Stimulated activated CD4-positive, alpha-beta T cell treated with anti-CD3 and anti-CD28 coated beads, Interleukin-1b, Interleukin-23, amount 100 ng/mL, for 1 hour (primary cell): ENCODE results near the gene FLNA.
"Not testable (repeated sequence)": the region's sequence is repeated elsewhere in the genome, so short reads cannot be mapped to it uniquely, and the experiment has no call there.

ENCODE experiments used
- DNase-seq, 2 donors: peaks; one replicate each; pipeline ENCODE4 v3.0.0-alpha.2; 2020; ENCODE audit warnings: low read depth in 2 of 2

Gene FLNA

GRCh38 chrX:154360155-154360713 is 14.2 kb downstream of the FLNA start:
- DNase-seq: no peak

- DNase-seq: no peak
Measured at GRCh38 chrX:154359362-154360154, 14.9 kb downstream of the FLNA start.

- DNase-seq: no peak
Measured at GRCh38 chrX:154358829-154359228, 15.6 kb downstream of the FLNA start.

- no peak for DNase-seq
Measured at GRCh38 chrX:154358011-154358410, 16.4 kb downstream of the FLNA start.

- DNase-seq: no peak
Measured at GRCh38 chrX:154357205-154357604, 17.2 kb downstream of the FLNA start.

- DNase-seq: no peak
Measured at GRCh38 chrX:154356596-154356995, 17.8 kb downstream of the FLNA start.

- DNase-seq: no peak
Measured at GRCh38 chrX:154355776-154356140, 18.7 kb downstream of the FLNA start.

- DNase-seq: no peak
Measured at GRCh38 chrX:154355094-154355775, 19.2 kb downstream of the FLNA start.

- no peak for DNase-seq
Measured at GRCh38 chrX:154354516-154354915, 19.9 kb downstream of the FLNA start.

- DNase-seq: no peak
Measured at GRCh38 chrX:154354013-154354412, 20.4 kb downstream of the FLNA start.

- DNase-seq: no peak
Measured at GRCh38 chrX:154353172-154353843, 21.1 kb downstream of the FLNA start.

- no peak for DNase-seq
Measured at GRCh38 chrX:154352466-154352865, 22.0 kb downstream of the FLNA start.

GRCh38 chrX:154352012-154352401 is 22.4 kb downstream of the FLNA start:
- no peak for DNase-seq

GRCh38 chrX:154351183-154352011 is 23.0 kb downstream of the FLNA start:
- DNase-seq: no peak

- no peak for DNase-seq
Measured at GRCh38 chrX:154350429-154351182, 23.8 kb downstream of the FLNA start.

GRCh38 chrX:154349979-154350378 is 24.5 kb downstream of the FLNA start:
- no peak for DNase-seq

- DNase-seq: no peak
Measured at GRCh38 chrX:154349359-154349935, 25.0 kb downstream of the FLNA start.

GRCh38 chrX:154348646-154349358 is 25.6 kb downstream of the FLNA start:
- DNase-seq: no peak

GRCh38 chrX:154348114-154348531 is 26.3 kb downstream of the FLNA start:
- DNase-seq: no peak

- DNase-seq: not testable (repeated sequence)
Measured at GRCh38 chrX:154343620-154344019, 30.8 kb downstream of the FLNA start.
